GM21367 (cell line): Measurements from ENCODE around the gene SLC35E4.

Source experiments
- ATAC-seq: cut with Tn5 transposase; IDR thresholded peaks from one replicate; pipeline ENCODE4 v1.9.1; 2021; ENCODE audit not compliant: unreplicated experiment

The SLC35E4 gene

DNA sequence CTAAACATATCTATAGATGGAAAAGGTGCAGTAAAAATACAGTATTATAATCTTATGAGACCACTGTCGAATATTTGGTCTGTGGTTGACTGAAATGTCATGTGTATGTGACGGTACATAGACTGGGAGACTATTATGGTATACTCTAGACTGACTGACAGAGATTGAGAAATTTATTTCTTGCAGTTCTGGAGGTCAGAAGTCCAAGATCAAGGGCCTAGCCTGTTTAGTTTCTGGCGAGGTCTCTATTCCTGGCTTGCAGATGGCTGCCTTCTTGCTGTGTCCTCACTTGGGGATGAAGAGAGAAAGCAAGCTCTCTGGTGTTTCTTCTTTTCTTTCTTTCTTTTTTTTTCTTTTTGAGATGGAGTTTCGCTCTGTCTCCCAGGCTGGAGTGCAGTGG lies 51.8 kb downstream of the SLC35E4 start:
- no peak for ATAC-seq

DNA sequence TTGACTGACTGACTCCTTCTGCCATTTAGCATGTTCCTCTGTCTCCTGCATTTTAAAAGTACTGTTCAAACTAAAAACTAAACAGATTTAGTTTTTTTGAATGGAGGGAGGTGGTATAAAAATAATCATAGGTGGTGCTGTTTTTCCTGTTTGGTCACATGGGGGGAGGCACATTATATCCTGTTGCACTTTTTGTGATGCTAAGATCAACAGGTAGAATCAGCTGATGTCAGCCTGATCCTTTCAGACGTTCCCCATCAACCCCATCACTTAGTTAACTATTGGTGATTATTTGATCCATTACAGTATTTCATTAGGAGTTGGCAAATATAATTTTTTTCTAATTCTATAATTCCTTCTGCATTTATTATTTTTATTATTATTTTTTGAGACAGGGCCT lies 54.0 kb downstream of the SLC35E4 start:
- ATAC-seq, result no peak

DNA sequence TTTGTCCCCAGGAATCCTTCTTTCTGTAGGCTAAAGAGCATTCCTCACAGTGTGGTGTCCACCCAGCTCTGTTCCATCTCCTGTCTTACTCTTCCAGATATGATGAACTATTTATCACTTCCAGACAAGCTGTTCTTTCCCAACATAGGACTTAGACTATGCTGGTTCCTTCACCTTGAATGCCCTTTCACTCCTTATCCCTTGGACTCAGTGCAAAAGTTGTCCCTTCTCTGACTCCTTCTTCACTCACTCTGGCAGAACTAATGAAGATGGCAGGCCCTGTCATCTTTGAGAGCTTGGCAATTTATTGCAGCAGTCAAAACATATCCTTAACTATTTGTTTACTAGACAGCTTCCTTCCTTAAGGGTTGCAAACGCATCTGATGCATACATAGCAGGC lies 55.6 kb downstream of the SLC35E4 start:
- no peak for ATAC-seq

DNA sequence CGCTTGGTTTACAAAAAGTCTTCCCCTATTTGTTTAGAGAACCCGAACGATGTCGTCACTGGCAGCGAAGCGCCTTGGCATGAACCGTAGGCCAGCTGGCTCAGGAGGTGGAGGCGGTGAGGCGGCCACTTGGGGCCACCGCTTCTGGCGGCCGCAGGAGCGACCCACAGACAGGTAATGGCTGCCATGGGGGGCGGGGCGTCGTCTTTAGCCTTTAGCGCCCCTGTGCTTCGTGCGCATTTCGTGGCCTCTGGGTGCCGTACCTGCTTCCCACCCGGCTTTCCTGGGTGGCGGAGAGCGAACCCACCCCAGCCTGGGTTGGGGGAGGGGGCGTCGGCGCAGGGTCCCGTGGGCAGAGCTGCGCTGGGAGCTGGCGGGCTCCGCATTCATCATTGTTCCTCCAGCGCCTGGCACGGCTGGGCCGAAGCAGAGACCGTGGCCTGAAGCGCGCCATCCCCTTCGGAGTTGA lies 58.6 kb downstream of the SLC35E4 start:
- no peak for ATAC-seq

DNA sequence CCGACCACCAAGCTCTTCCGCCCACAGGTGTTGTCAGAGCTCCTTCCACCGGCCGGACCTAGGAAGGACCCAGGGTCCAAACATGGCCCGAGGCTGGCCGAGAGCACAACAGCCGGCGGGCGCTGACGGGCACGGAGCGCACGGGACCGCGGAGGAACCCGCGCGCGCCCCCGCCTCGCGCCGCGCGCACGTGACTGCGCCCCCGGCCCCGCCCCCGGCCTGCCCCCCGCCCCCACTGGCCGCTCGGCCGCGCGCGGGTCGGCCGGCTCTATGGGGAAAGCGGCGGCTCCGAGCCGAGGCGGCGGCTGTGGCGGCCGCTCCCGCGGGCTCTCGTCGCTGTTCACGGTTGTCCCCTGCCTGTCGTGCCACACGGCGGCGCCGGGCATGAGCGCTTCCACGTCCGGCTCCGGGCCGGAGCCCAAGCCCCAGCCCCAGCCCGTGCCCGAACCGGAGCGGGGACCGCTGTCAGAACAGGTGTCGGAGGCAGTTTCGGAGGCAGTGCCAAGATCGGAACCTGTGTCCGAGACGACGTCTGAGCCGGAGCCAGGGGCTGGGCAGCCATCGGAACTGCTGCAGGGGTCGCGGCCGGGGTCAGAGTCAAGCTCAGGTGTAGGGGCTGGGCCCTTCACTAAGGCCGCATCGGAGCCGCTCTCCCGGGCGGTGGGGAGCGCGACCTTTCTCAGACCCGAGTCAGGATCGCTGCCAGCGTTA lies 59.2 kb downstream of the SLC35E4 start, which contains the start of gene OSBP2:
Gene OSBP2, plus strand, starts transcription at position 235 of the 711 bp plus-strand sequence. Its CDS starts 36 bp downstream, at position 271.
- no peak for ATAC-seq

DNA sequence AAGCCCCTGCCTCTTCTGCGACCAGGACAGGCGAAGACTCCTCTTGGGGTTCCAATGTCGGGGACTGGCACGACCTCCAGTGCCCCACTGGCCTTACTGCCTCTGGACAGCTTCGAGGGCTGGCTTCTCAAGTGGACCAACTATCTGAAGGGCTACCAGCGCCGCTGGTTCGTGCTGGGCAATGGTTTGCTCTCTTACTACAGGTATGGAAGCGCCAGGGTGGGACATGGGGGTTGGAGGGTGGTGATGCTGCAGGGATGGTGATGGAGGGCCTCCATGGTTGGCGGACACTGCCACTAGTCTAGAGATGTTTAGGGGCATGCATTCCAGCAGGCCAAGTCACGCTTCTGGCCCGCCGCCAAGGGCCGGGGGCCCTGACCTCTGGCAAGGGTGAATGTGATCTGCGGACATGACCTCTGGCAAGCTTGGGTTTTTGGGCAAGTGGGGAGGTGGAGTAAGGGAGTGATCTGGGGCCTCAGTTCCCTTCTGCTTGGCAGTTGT lies 59.8 kb downstream of the SLC35E4 start:
- ATAC-seq, result no peak

DNA sequence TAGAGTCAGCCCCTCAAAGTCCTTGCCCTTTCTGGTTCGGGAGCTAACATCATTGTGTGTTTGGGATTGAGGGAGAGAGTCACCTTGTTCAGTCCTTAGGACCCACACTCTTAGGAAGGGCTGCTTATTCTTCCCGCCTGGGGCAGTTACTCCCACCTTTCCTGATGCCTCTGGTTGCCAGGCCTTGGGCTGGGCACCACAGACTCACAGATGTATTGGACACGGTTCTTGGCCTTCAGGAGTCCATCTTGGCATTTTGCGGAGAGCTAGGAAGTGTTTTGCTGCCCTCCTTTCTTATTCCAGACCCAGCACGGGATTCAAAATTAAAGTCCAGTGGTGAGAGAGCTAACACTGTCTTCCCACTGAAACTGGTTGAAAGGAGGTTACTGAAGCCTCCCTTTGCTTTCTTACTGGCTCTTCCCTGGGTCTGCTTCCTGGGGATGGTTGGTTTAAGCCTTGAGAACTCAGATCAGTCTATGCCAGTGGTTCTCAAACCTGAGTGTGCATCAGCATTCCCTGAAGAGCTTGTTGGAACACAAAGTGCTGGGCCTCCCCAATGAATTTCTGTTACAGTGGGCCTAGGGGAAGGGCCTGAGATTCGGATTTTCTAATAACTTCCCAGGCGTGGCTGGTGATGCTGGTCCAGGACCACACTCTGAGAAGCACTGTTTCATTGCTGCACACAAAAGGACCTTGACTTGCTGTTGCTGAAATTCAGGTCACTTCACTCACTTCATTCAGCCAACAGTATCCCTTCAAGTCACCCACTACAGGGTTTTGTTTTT lies 60.5 kb downstream of the SLC35E4 start:
- no peak for ATAC-seq
